ENCODE results near the gene ST6GALNAC5.

ST6GALNAC5 gene

GRCh38 chr1:76993036-76993435 is 125.8 kb downstream of the ST6GALNAC5 start:
- H3K9ac ChIP-seq (ENCODE audit: low read length): no peak overlapping the region
- H2BK5ac ChIP-seq (ENCODE audit: low read depth, low read length, poor library complexity, severe bottlenecking): no peak overlapping the region
- no peak overlapping the region for H4K8ac ChIP-seq (ENCODE audit: low read length)
- H3K4ac ChIP-seq (ENCODE audit: low read depth in 1 of 2, low read length in 2 of 2): no peak overlapping the region
- no peak overlapping the region for H2AFZ ChIP-seq (ENCODE audit: low read depth, low read length)
- no peak overlapping the region for H3K23ac ChIP-seq (ENCODE audit: low read length in 2 of 2)
- no peaks in the 10 kb centered on the region for H3K9me3 ChIP-seq (ENCODE audit: control insufficient read depth, low read length)
- no peak overlapping the region for H4K91ac ChIP-seq (ENCODE audit: low read length)
- no peak overlapping the region for H3K27ac ChIP-seq (ENCODE audit: low read length, poor library complexity, severe bottlenecking)
- H2BK120ac ChIP-seq (ENCODE audit: low read depth, low read length): no peak overlapping the region
- H3K4me3 ChIP-seq (ENCODE audit: insufficient read depth in 1 of 2, low read depth in 1 of 2, low read length in 2 of 2): no peak overlapping the region
- 100% methylated on average over 1 of the region's 1 CpG for WGBS
- H3K79me1 ChIP-seq (replicated peaks; ENCODE audit: low read length, poor library complexity, severe bottlenecking): no peaks in the 10 kb centered on the region
- no peak overlapping the region for H2BK15ac ChIP-seq (ENCODE audit: low read depth, poor library complexity, severe bottlenecking)
- H3K4me2 ChIP-seq (ENCODE audit: low read length, poor library complexity, severe bottlenecking): no peak overlapping the region
- H2AK5ac ChIP-seq (ENCODE audit: low read length, severe bottlenecking): no peak overlapping the region
- no peaks in the 10 kb centered on the region for H3K27me3 ChIP-seq (ENCODE audit: control insufficient read depth in 1 of 2, insufficient read depth in 1 of 2, low read length in 2 of 2)
- H2BK12ac ChIP-seq (ENCODE audit: low read length in 2 of 2): no peak overlapping the region
- H3K14ac ChIP-seq (ENCODE audit: low read length in 2 of 2): no peak overlapping the region
- H3K36me3 ChIP-seq (ENCODE audit: control insufficient read depth in 1 of 2, insufficient read depth in 2 of 2, low read depth in 1 of 2, low read length in 2 of 2): no peaks in the 10 kb centered on the region
- H3K18ac ChIP-seq (ENCODE audit: low read depth in 1 of 2, low read length in 2 of 2): no peak overlapping the region
- no peaks in the 10 kb centered on the region for H3K4me1 ChIP-seq (ENCODE audit: control insufficient read depth, insufficient read depth, low read depth, low read length)
- DNase-seq: no peak

- no CpG with 5 or more reads among the region's 4 CpGs for WGBS
- Histone ChIP-seq H2AK5ac (ENCODE audit: low read length, severe bottlenecking) (no peak overlapping the region), H4K8ac (ENCODE audit: low read length) (no peak overlapping the region), H3K23ac (ENCODE audit: low read length in 2 of 2) (no peak overlapping the region), H3K27ac (ENCODE audit: low read length, poor library complexity, severe bottlenecking) (peak overlapping the region; percentile 68), H2BK12ac (ENCODE audit: low read length in 2 of 2) (no peak overlapping the region), H3K4ac (ENCODE audit: low read depth in 1 of 2, low read length in 2 of 2) (no peak overlapping the region), H2BK120ac (ENCODE audit: low read depth, low read length) (no peak overlapping the region), H3K18ac (ENCODE audit: low read depth in 1 of 2, low read length in 2 of 2) (no peak overlapping the region), H2BK5ac (ENCODE audit: low read depth, low read length, poor library complexity, severe bottlenecking) (no peak overlapping the region), H2AFZ (ENCODE audit: low read depth, low read length) (no peak overlapping the region), H3K9ac (ENCODE audit: low read length) (peak overlapping the region; percentile 72), H4K91ac (ENCODE audit: low read length) (no peak overlapping the region), H3K14ac (ENCODE audit: low read length in 2 of 2) (no peak overlapping the region), H3K9me3 (ENCODE audit: control insufficient read depth, low read length) (no peaks in the 10 kb centered on the region), H3K4me1 (ENCODE audit: control insufficient read depth, insufficient read depth, low read depth, low read length) (no peaks in the 10 kb centered on the region), H3K4me3 (ENCODE audit: insufficient read depth in 1 of 2, low read depth in 1 of 2, low read length in 2 of 2) (no peak overlapping the region), H3K27me3 (ENCODE audit: control insufficient read depth in 1 of 2, insufficient read depth in 1 of 2, low read length in 2 of 2) (no peaks in the 10 kb centered on the region), H3K79me1 (replicated peaks; ENCODE audit: low read length, poor library complexity, severe bottlenecking) (no peaks in the 10 kb centered on the region), H2BK15ac (ENCODE audit: low read depth, poor library complexity, severe bottlenecking) (no peak overlapping the region), H3K36me3 (ENCODE audit: control insufficient read depth in 1 of 2, insufficient read depth in 2 of 2, low read depth in 1 of 2, low read length in 2 of 2) (no peaks in the 10 kb centered on the region), H3K4me2 (ENCODE audit: low read length, poor library complexity, severe bottlenecking) (no peak overlapping the region)
- DNase-seq: peak; percentile 2
Measured at GRCh38 chr1:76998582-76999223, 131.4 kb downstream of the ST6GALNAC5 start.

DNA sequence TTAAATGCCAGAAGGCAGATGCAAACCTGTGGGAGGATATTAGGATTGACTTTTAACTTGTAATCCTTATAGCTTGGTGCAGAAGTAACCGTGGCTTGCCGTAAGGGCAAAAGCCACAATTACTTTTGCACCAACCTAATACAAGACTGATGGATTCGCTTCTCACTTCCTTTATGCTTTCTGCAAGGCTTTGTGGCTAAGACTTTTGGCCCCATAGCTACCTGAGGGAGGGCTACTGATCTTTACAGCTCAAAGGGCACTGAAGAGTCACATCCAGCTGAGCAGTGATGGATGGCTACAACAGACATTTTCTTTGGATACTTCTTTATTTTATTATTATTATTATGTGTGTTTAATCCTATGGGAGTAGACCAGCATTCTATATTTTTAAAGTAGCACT is 140.4 kb downstream of the ST6GALNAC5 start:
- H3K23ac ChIP-seq (ENCODE audit: low read length in 2 of 2): no peak overlapping the region
- H3K4me1 ChIP-seq (ENCODE audit: control insufficient read depth, insufficient read depth, low read depth, low read length): no peaks in the 10 kb centered on the region
- H2AK5ac ChIP-seq (ENCODE audit: low read length, severe bottlenecking): no peak overlapping the region
- H4K8ac ChIP-seq (ENCODE audit: low read length): no peak overlapping the region
- H3K9ac ChIP-seq (ENCODE audit: low read length): no peak overlapping the region
- H3K27me3 ChIP-seq (ENCODE audit: control insufficient read depth in 1 of 2, insufficient read depth in 1 of 2, low read length in 2 of 2): no peaks in the 10 kb centered on the region
- no peaks in the 10 kb centered on the region for H3K79me1 ChIP-seq (replicated peaks; ENCODE audit: low read length, poor library complexity, severe bottlenecking)
- H3K36me3 ChIP-seq (ENCODE audit: control insufficient read depth in 1 of 2, insufficient read depth in 2 of 2, low read depth in 1 of 2, low read length in 2 of 2): no peaks in the 10 kb centered on the region
- H2BK5ac ChIP-seq (ENCODE audit: low read depth, low read length, poor library complexity, severe bottlenecking): no peak overlapping the region
- no peak overlapping the region for H3K27ac ChIP-seq (ENCODE audit: low read length, poor library complexity, severe bottlenecking)
- H3K4me2 ChIP-seq (ENCODE audit: low read length, poor library complexity, severe bottlenecking): no peak overlapping the region
- H2BK12ac ChIP-seq (ENCODE audit: low read length in 2 of 2): no peak overlapping the region
- H3K18ac ChIP-seq (ENCODE audit: low read depth in 1 of 2, low read length in 2 of 2): no peak overlapping the region
- H3K4ac ChIP-seq (ENCODE audit: low read depth in 1 of 2, low read length in 2 of 2): no peak overlapping the region
- H3K4me3 ChIP-seq (ENCODE audit: insufficient read depth in 1 of 2, low read depth in 1 of 2, low read length in 2 of 2): no peak overlapping the region
- H2AFZ ChIP-seq (ENCODE audit: low read depth, low read length): no peak overlapping the region
- no peak overlapping the region for H4K91ac ChIP-seq (ENCODE audit: low read length)
- no peak for DNase-seq
- no peak overlapping the region for H2BK120ac ChIP-seq (ENCODE audit: low read depth, low read length)
- 85% methylated on average over 3 of the region's 3 CpGs for WGBS
- H2BK15ac ChIP-seq (ENCODE audit: low read depth, poor library complexity, severe bottlenecking): no peak overlapping the region
- no peaks in the 10 kb centered on the region for H3K9me3 ChIP-seq (ENCODE audit: control insufficient read depth, low read length)
- no peak overlapping the region for H3K14ac ChIP-seq (ENCODE audit: low read length in 2 of 2)

GRCh38 chr1:77010937-77011336 is 143.7 kb downstream of the ST6GALNAC5 start:
- WGBS: 75% methylated on average over 8 of the region's 8 CpGs
- no peak overlapping the region for H3K4me3 ChIP-seq (ENCODE audit: insufficient read depth in 1 of 2, low read depth in 1 of 2, low read length in 2 of 2)
- no peak overlapping the region for H4K8ac ChIP-seq (ENCODE audit: low read length)
- H3K4me1 ChIP-seq (ENCODE audit: control insufficient read depth, insufficient read depth, low read depth, low read length): no peaks in the 10 kb centered on the region
- no peak overlapping the region for H2BK12ac ChIP-seq (ENCODE audit: low read length in 2 of 2)
- H3K4ac ChIP-seq (ENCODE audit: low read depth in 1 of 2, low read length in 2 of 2): no peak overlapping the region
- H2AK5ac ChIP-seq (ENCODE audit: low read length, severe bottlenecking): no peak overlapping the region
- no peak overlapping the region for H4K91ac ChIP-seq (ENCODE audit: low read length)
- H3K27me3 ChIP-seq (ENCODE audit: control insufficient read depth in 1 of 2, insufficient read depth in 1 of 2, low read length in 2 of 2): no peaks in the 10 kb centered on the region
- H3K9ac ChIP-seq (ENCODE audit: low read length): no peak overlapping the region
- H3K14ac ChIP-seq (ENCODE audit: low read length in 2 of 2): no peak overlapping the region
- H3K36me3 ChIP-seq (ENCODE audit: control insufficient read depth in 1 of 2, insufficient read depth in 2 of 2, low read depth in 1 of 2, low read length in 2 of 2): no peaks in the 10 kb centered on the region
- H3K18ac ChIP-seq (ENCODE audit: low read depth in 1 of 2, low read length in 2 of 2): no peak overlapping the region
- no peak overlapping the region for H3K23ac ChIP-seq (ENCODE audit: low read length in 2 of 2)
- H3K27ac ChIP-seq (ENCODE audit: low read length, poor library complexity, severe bottlenecking): no peak overlapping the region
- H2BK120ac ChIP-seq (ENCODE audit: low read depth, low read length): no peak overlapping the region
- H3K9me3 ChIP-seq (ENCODE audit: control insufficient read depth, low read length): no peaks in the 10 kb centered on the region
- H2BK15ac ChIP-seq (ENCODE audit: low read depth, poor library complexity, severe bottlenecking): no peak overlapping the region
- H2BK5ac ChIP-seq (ENCODE audit: low read depth, low read length, poor library complexity, severe bottlenecking): no peak overlapping the region
- DNase-seq: no peak
- H3K4me2 ChIP-seq (ENCODE audit: low read length, poor library complexity, severe bottlenecking): no peak overlapping the region
- H3K79me1 ChIP-seq (replicated peaks; ENCODE audit: low read length, poor library complexity, severe bottlenecking): no peaks in the 10 kb centered on the region
- no peak overlapping the region for H2AFZ ChIP-seq (ENCODE audit: low read depth, low read length)
